IPS-20b (cell line): ENCODE data around the gene KANTR.

Source experiments
- H3K27ac ChIP-seq: one replicate; pipeline ENCODE4 v1.5.1; 2013; ENCODE audit warnings: low read length
- H3K27me3 ChIP-seq: 2 replicates; pipeline ENCODE4 v1.6.1; 2013; ENCODE audit warnings: mild to moderate bottlenecking, low read length, inconsistent platforms; ENCODE audit not compliant: insufficient read depth
- H3K36me3 ChIP-seq: 2 replicates; pipeline ENCODE4 v1.6.1; 2013; ENCODE audit warnings: low read depth, mild to moderate bottlenecking, inconsistent platforms, low read length, moderate library complexity; ENCODE audit not compliant: insufficient read depth
- H3K4me1 ChIP-seq: 2 replicates; pipeline ENCODE4 v1.6.1; 2013; ENCODE audit warnings: mild to moderate bottlenecking, control low read depth, inconsistent platforms, low read length, moderate library complexity; ENCODE audit not compliant: insufficient read depth
- H3K4me3 ChIP-seq: 2 replicates; pipeline ENCODE4 v1.5.1; 2013; ENCODE audit warnings: mild to moderate bottlenecking, low read length, inconsistent platforms
- H3K9ac ChIP-seq: 2 replicates; pipeline ENCODE4 v1.6.1; 2013; ENCODE audit warnings: low read depth, mild to moderate bottlenecking, inconsistent platforms, low read length, moderate library complexity
- H3K9me3 ChIP-seq: 2 replicates; pipeline ENCODE4 v1.6.1; 2013; ENCODE audit warnings: mild to moderate bottlenecking, low read depth, low read length, inconsistent platforms; ENCODE audit not compliant: insufficient read depth

KANTR gene

GRCh38 chrX:53082773-53083616 is 10.9 kb upstream of the KANTR start:
- H3K9me3 ChIP-seq, result no peaks in the 10 kb centered on the region
- H3K9ac ChIP-seq, result peak overlapping the region; percentile 65; the same call in 1 of the 2 replicates
- peaks cover 28% of the 10 kb centered on the region for H3K36me3 ChIP-seq
- H3K27ac ChIP-seq, result no peak overlapping the region
- H3K4me1 ChIP-seq, result peaks cover 2% of the 10 kb centered on the region; the same call in 1 of the 2 replicates
- no peaks in the 10 kb centered on the region; the same call in 1 of the 2 replicates for H3K27me3 ChIP-seq
- peak overlapping the region; percentile 77 for H3K4me3 ChIP-seq

GRCh38 chrX:53084043-53084570 is 9.8 kb upstream of the KANTR start:
- Histone ChIP-seq H3K36me3 (peaks cover 28% of the 10 kb centered on the region), H3K27me3 (no peaks in the 10 kb centered on the region; the same call in 1 of the 2 replicates), H3K4me1 (peaks cover 2% of the 10 kb centered on the region; the same call in 1 of the 2 replicates), H3K4me3 (peak overlapping the region; percentile 77; the same call in 1 of the 2 replicates), H3K9ac (no peak overlapping the region), H3K27ac (no peak overlapping the region), H3K9me3 (no peaks in the 10 kb centered on the region)

- no peaks in the 10 kb centered on the region for H3K9me3 ChIP-seq
- peaks cover 28% of the 10 kb centered on the region for H3K36me3 ChIP-seq
- no peak overlapping the region for H3K9ac ChIP-seq
- H3K27me3 ChIP-seq, result no peaks in the 10 kb centered on the region; the same call in 1 of the 2 replicates
- H3K4me1 ChIP-seq, result peaks cover 2% of the 10 kb centered on the region; the same call in 1 of the 2 replicates
- no peak overlapping the region for H3K4me3 ChIP-seq
- no peak overlapping the region for H3K27ac ChIP-seq
Measured at GRCh38 chrX:53084863-53085262, 9.1 kb upstream of the KANTR start.

- peaks cover 2% of the 10 kb centered on the region; the same call in 1 of the 2 replicates for H3K4me1 ChIP-seq
- H3K27me3 ChIP-seq, result no peaks in the 10 kb centered on the region
- H3K27ac ChIP-seq, result no peak overlapping the region
- peaks cover 28% of the 10 kb centered on the region for H3K36me3 ChIP-seq
- no peak overlapping the region for H3K4me3 ChIP-seq
- H3K9me3 ChIP-seq, result no peaks in the 10 kb centered on the region
- no peak overlapping the region for H3K9ac ChIP-seq
Measured at GRCh38 chrX:53085661-53086229, 8.2 kb upstream of the KANTR start.

- Histone ChIP-seq H3K4me1 (peaks cover 2% of the 10 kb centered on the region; the same call in 1 of the 2 replicates), H3K9me3 (no peaks in the 10 kb centered on the region), H3K27ac (no peak overlapping the region), H3K36me3 (peaks cover 28% of the 10 kb centered on the region), H3K4me3 (no peak overlapping the region), H3K9ac (no peak overlapping the region), H3K27me3 (no peaks in the 10 kb centered on the region)
Measured at GRCh38 chrX:53086464-53086863, 7.5 kb upstream of the KANTR start.

- H3K9me3 ChIP-seq, result no peaks in the 10 kb centered on the region
- H3K4me3 ChIP-seq, result no peak overlapping the region
- no peaks in the 10 kb centered on the region for H3K27me3 ChIP-seq
- no peak overlapping the region for H3K27ac ChIP-seq
- H3K9ac ChIP-seq, result no peak overlapping the region
- peaks cover 28% of the 10 kb centered on the region for H3K36me3 ChIP-seq
- peaks cover 2% of the 10 kb centered on the region; the same call in 1 of the 2 replicates for H3K4me1 ChIP-seq
Measured at GRCh38 chrX:53087388-53087831, 6.5 kb upstream of the KANTR start.

GRCh38 chrX:53088136-53088974 is 5.6 kb upstream of the KANTR start:
- Histone ChIP-seq H3K9me3 (no peaks in the 10 kb centered on the region), H3K9ac (peak overlapping the region; percentile 72; the same call in 1 of the 2 replicates), H3K36me3 (peaks cover 28% of the 10 kb centered on the region), H3K27ac (no peak overlapping the region), H3K27me3 (no peaks in the 10 kb centered on the region), H3K4me1 (no peaks in the 10 kb centered on the region; the same call in 1 of the 2 replicates), H3K4me3 (peak overlapping the region; percentile 68)

- Histone ChIP-seq H3K4me3 (peak overlapping the region; percentile 68), H3K27me3 (no peaks in the 10 kb centered on the region), H3K9ac (peak overlapping the region; percentile 49; the same call in 1 of the 2 replicates), H3K36me3 (peaks cover 26% of the 10 kb centered on the region), H3K9me3 (no peaks in the 10 kb centered on the region), H3K27ac (no peak overlapping the region), H3K4me1 (no peaks in the 10 kb centered on the region)
Measured at GRCh38 chrX:53089224-53089842, 4.6 kb upstream of the KANTR start.

- Histone ChIP-seq H3K27ac (no peak overlapping the region), H3K36me3 (peaks cover 20% of the 10 kb centered on the region), H3K9ac (no peak overlapping the region), H3K9me3 (no peaks in the 10 kb centered on the region), H3K4me3 (no peak overlapping the region), H3K4me1 (no peaks in the 10 kb centered on the region), H3K27me3 (no peaks in the 10 kb centered on the region)
Measured at GRCh38 chrX:53089925-53090324, 4.0 kb upstream of the KANTR start.

GRCh38 chrX:53091354-53091753 is 2.6 kb upstream of the KANTR start:
- Histone ChIP-seq H3K4me1 (no peaks in the 10 kb centered on the region), H3K27me3 (no peaks in the 10 kb centered on the region), H3K27ac (no peak overlapping the region), H3K9ac (no peak overlapping the region), H3K9me3 (no peaks in the 10 kb centered on the region), H3K36me3 (peaks cover 6% of the 10 kb centered on the region), H3K4me3 (no peak overlapping the region)
